SK-N-SH (cell line): ENCODE data around the gene PSMB2. TPM values are rescaled to one million over a fixed set of nuclear protein-coding genes. Genes with fewer than 3 reads are reported as not detected.

Experiments used
- CTCF ChIA-PET: fragments of 300-600, 350-600 bp; formaldehyde crosslinking; extraction: SDS; loops from one replicate; lab custom pipeline; 2021; lab: Yijun Ruan, JAX
- POLR2A ChIA-PET: fragments of 350-600 bp; sonication (Branson Sonifier 250); formaldehyde crosslinking; extraction: SDS; loops from one replicate; lab custom pipeline; 2020; ENCODE audit warnings: antibody characterized with exemption, inconsistent platforms; lab: Yijun Ruan, JAX
- DNase-seq: peaks from one replicate; pipeline ENCODE4 v3.0.0; 2012
- H2AFZ ChIP-seq: fragments of 200-600 bp; sonication (generic); 2 replicates; pipeline ENCODE4 v1.8.1; 2016; ENCODE audit warnings: antibody characterized with exemption, mild to moderate bottlenecking, low read depth
- H3F3A ChIP-seq: fragments of 200-600 bp; sonication (generic); replicated peaks from 2 replicates; pipeline ENCODE3; 2016; ENCODE audit warnings: antibody characterized with exemption, mild to moderate bottlenecking; ENCODE audit not compliant: insufficient read depth
- H3K27ac ChIP-seq, 2 experiments: fragments of 200-500 bp in 1 of 2; fragments of 200-600 bp in 1 of 2; sonication (Bioruptor generic) in 1 of 2; sonication (generic), shearing (Covaris generic) in 1 of 2; 2 replicates each; pipeline versions ENCODE4 v1.5.1 to v1.6.1; 2014 to 2016; ENCODE audit warnings: low read depth in 2 of 2, inconsistent platforms in 1 of 2, low read length in 1 of 2, mild to moderate bottlenecking in 1 of 2, mixed read lengths in 1 of 2
- H3K27me3 ChIP-seq: fragments of 200-600 bp; sonication (generic), shearing (Covaris generic); 2 replicates; pipeline ENCODE4 v1.6.1; 2016; ENCODE audit warnings: mixed run types; ENCODE audit not compliant: insufficient read depth
- H3K36me3 ChIP-seq, 2 experiments: fragments of 200-500 bp in 1 of 2; fragments of 200-600 bp in 1 of 2; sonication (Bioruptor generic) in 1 of 2; sonication (generic) in 1 of 2; replicated peaks in 1 of 2; 2 replicates each; pipeline versions ENCODE3 to v1.5.1; 2014 to 2016; ENCODE audit warnings: low read length in 1 of 2, mild to moderate bottlenecking in 1 of 2; ENCODE audit not compliant: insufficient read depth in 2 of 2, control insufficient read depth in 1 of 2
- H3K4me1 ChIP-seq, 2 experiments: fragments of 200-500 bp in 1 of 2; fragments of 200-600 bp in 1 of 2; sonication (Bioruptor generic) in 1 of 2; sonication (generic), shearing (Covaris generic) in 1 of 2; 2 replicates each; pipeline versions ENCODE4 v1.5.1 to v1.6.1; 2014 to 2016; ENCODE audit warnings: low read depth in 1 of 2, low read length in 1 of 2, mixed run types in 1 of 2; ENCODE audit not compliant: insufficient read depth in 2 of 2, control insufficient read depth in 1 of 2
- H3K4me2 ChIP-seq: fragments of 200-600 bp; sonication (generic), shearing (Covaris generic); 2 replicates; pipeline ENCODE4 v1.6.1; 2017; ENCODE audit warnings: mixed run types
- H3K4me3 ChIP-seq, 2 experiments: fragments of 200-500 bp in 1 of 2; fragments of 200-600 bp in 1 of 2; sonication (Bioruptor generic) in 1 of 2; sonication (generic), shearing (Covaris generic) in 1 of 2; 2 replicates each; pipeline versions ENCODE4 v1.5.1 to v1.8.1; 2014 to 2016; ENCODE audit warnings: low read depth in 2 of 2, inconsistent platforms in 1 of 2, low read length in 1 of 2, mild to moderate bottlenecking in 1 of 2, mixed read lengths in 1 of 2, moderate library complexity in 1 of 2
- H3K79me2 ChIP-seq: fragments of 200-600 bp; sonication (generic); 2 replicates; pipeline ENCODE4 v1.8.1; 2017; ENCODE audit warnings: mild to moderate bottlenecking; ENCODE audit not compliant: insufficient read depth
- H3K9ac ChIP-seq: fragments of 200-600 bp; sonication (generic); 2 replicates; pipeline ENCODE4 v1.6.1; 2017; ENCODE audit warnings: mixed run types
- H3K9me2 ChIP-seq: fragments of 200-600 bp; sonication (generic); 2 replicates; pipeline ENCODE4 v1.6.1; 2017; ENCODE audit warnings: mixed run types
- H3K9me3 ChIP-seq: fragments of 200-600 bp; sonication (generic); 2 replicates; pipeline ENCODE4 v1.6.1; 2017; ENCODE audit warnings: mixed run types, mild to moderate bottlenecking, moderate library complexity
- H4K20me1 ChIP-seq: fragments of 200-600 bp; sonication (generic); 2 replicates; pipeline ENCODE4 v1.6.1; 2017; ENCODE audit warnings: mild to moderate bottlenecking, mixed run types; ENCODE audit not compliant: insufficient read depth
- CHD2 ChIP-seq: fragments of 150-350 bp; IDR thresholded peaks from 2 replicates; pipeline ENCODE4 v1.6.1; 2018; ENCODE audit warnings: low read length; ENCODE audit not compliant: partially characterized antibody
- EP300 ChIP-seq, 2 experiments: IDR thresholded peaks; 2 replicates each; pipeline versions ENCODE4 v1.4.0 to v1.6.1; 2012; ENCODE audit warnings: borderline replicate concordance in 1 of 2, low read depth in 1 of 2, low read length in 1 of 2
- FOSL2 ChIP-seq: IDR thresholded peaks from 2 replicates; pipeline ENCODE4 v1.4.0; 2012; ENCODE audit warnings: low read depth, mild to moderate bottlenecking, moderate library complexity, borderline replicate concordance
- MEF2A ChIP-seq: IDR thresholded peaks from 2 replicates; pipeline ENCODE4 v1.4.0; 2012; ENCODE audit warnings: low read depth, borderline replicate concordance
- MXI1 ChIP-seq: IDR thresholded peaks from 2 replicates; pipeline ENCODE4 v1.6.1; 2012; ENCODE audit warnings: mild to moderate bottlenecking, low read depth, low read length, improper control_type of control experiment
- NRF1 ChIP-seq: IDR thresholded peaks from 2 replicates; pipeline ENCODE4 v1.6.1; 2012; ENCODE audit warnings: low read depth, mild to moderate bottlenecking, low read length
- RAD21 ChIP-seq: IDR thresholded peaks from 2 replicates; pipeline ENCODE4 v1.6.1; 2012; ENCODE audit warnings: mild to moderate bottlenecking, low read length
- RCOR1 ChIP-seq: fragments of 150-350 bp; IDR thresholded peaks from 2 replicates; pipeline ENCODE4 v1.6.1; 2017; ENCODE audit warnings: antibody characterized with exemption, low read length
- RFX5 ChIP-seq: IDR thresholded peaks from 2 replicates; pipeline ENCODE4 v1.6.1; 2012; ENCODE audit warnings: mild to moderate bottlenecking, improper control_type of control experiment, low read length
- SIN3A ChIP-seq: IDR thresholded peaks from 2 replicates; pipeline ENCODE4 v1.6.1; 2012; ENCODE audit warnings: low read depth, mild to moderate bottlenecking, low read length, moderate library complexity, borderline replicate concordance
- SMC3 ChIP-seq: IDR thresholded peaks from 2 replicates; pipeline ENCODE4 v1.6.1; 2012; ENCODE audit warnings: low read depth, low read length, improper control_type of control experiment
- TCF12 ChIP-seq: IDR thresholded peaks from 2 replicates; pipeline ENCODE4 v1.4.0; 2012
- WGBS: methylation state at CpG from one replicate; pipeline ENCODE4 v1.1.6; 2017; ENCODE audit warnings: low lambda C conversion rate; 5-methylcytosine and 5-hydroxymethylcytosine counted together
- polyA plus RNA-seq, 3 experiments: library from polyadenylated mRNA; depleted of rRNA; stranded (reverse); fragments of >200 nt; gene quantifications; 2 replicates each; pipeline ENCODE4 v1.2.3, GENCODE V29; 2012
- TF ChIP-seq, protein P1 (sequence below): fragments of 200-600 bp; sonication (generic); IDR thresholded peaks from 2 replicates; pipeline ENCODE4 v1.6.1; 2017; ENCODE audit warnings: antibody characterized with exemption, mild to moderate bottlenecking, moderate library complexity
- TF ChIP-seq, protein P2 (sequence below): IDR thresholded peaks from 2 replicates; pipeline ENCODE4 v1.4.0; 2012; ENCODE audit warnings: low read depth, borderline replicate concordance
- TF ChIP-seq, protein P3 (sequence below): IDR thresholded peaks from 2 replicates; pipeline ENCODE4 v1.6.1; 2012; ENCODE audit warnings: mild to moderate bottlenecking, low read depth, low read length, moderate library complexity
- TF ChIP-seq, protein P4 (sequence below): IDR thresholded peaks from 2 replicates; pipeline ENCODE4; 2012

The PSMB2 gene
- polyA plus RNA-seq, 1 of the 3 experiments (the other 2 are of a cell fraction): 83.5 TPM

DNA sequence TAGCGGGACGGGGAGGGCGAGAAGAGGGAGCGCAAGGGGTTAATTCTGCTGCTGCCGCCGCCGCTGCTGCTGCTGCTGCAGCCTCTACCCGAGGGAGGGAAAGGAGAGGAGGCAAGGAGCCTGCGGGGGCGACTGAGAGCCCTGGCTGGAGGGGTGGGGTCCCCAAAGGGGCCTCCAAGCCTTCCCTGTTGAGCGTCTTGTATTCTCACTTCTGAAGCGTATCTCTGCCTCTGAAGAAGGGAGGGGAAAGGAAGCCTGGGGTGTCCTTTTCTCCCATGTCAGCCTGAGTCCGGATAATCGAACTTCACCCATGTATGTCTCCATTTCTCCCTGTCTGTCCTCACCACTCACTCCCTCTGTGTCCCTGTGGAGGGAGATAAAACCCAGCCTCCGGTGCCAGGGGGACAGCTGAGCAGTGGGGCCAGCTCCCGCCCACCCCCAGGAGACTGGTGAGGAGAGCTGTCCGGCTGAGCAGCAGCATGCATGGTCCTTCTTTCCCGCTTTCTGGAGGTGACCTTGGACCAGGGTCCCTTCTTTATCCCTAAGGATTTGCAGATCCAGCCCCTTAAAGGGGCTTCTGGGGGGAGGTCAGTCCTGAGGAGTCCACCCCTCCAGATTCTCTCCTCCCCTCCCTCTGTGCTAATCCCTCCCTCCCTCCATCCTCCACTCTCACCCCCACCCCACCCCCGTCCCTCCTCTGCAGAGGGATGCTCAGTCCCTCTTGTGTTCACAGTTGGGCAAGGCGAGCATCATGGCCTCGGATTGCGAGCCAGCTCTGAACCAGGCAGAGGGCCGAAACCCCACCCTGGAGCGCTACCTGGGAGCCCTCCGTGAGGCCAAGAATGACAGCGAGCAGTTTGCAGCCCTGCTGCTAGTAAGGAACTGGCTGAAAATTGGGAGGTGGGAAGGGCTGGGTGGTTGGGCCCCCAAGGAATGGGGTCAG is 82.7 kb downstream of the PSMB2 start:
- peaks cover 6% of the 10 kb centered on the region; the same call in 1 of the 2 replicates for H4K20me1 ChIP-seq
- H3K4me2 ChIP-seq: peak overlapping the region; percentile 74
- H3K9me2 ChIP-seq: no peaks in the 10 kb centered on the region
- peaks cover 4 to 38% of the 10 kb centered on the region in 2 experiments; a peak in 3 of 4 replicates for H3K4me1 ChIP-seq
- peak; percentile 82 for DNase-seq
- no peak overlapping the region; the same call in 1 of the 2 replicates for H2AFZ ChIP-seq
- peaks cover 5 to 31% of the 10 kb centered on the region in 2 experiments for H3K36me3 ChIP-seq
- ChIA-PET CTCF (interaction anchor here (3.7 to 8.2 kb wide), 3 partner anchors 10 to 168 kb away, joined by 17 to 81 read pairs (median 20); no protein-coding TSS in a partner anchor), POLR2A (interaction anchor here (0.7 to 0.8 kb wide), 2 partner anchors 10 to 149 kb away, joined by 3 read pairs; no protein-coding TSS in a partner anchor)
- H3F3A ChIP-seq: peaks cover 12% of the 10 kb centered on the region
- H3K79me2 ChIP-seq: peaks cover 44% of the 10 kb centered on the region
- H3K27me3 ChIP-seq: no peaks in the 10 kb centered on the region
- peak overlapping the region; percentile 86 to 91; a peak in 3 of 4 replicates for H3K27ac ChIP-seq
- no peaks in the 10 kb centered on the region for H3K9me3 ChIP-seq
- H3K9ac ChIP-seq: peak overlapping the region; percentile 84
- peak overlapping the region; percentile 88 to 89 for H3K4me3 ChIP-seq
- 36% methylated on average over 21 of the region's 26 CpGs for WGBS
- TF ChIP-seq NRF1 (no peak), SIN3A (no peak), MEF2A (no peak), RAD21 (peak; percentile 11; the same call in 1 of the 2 replicates), MXI1 (no peak)

DNA sequence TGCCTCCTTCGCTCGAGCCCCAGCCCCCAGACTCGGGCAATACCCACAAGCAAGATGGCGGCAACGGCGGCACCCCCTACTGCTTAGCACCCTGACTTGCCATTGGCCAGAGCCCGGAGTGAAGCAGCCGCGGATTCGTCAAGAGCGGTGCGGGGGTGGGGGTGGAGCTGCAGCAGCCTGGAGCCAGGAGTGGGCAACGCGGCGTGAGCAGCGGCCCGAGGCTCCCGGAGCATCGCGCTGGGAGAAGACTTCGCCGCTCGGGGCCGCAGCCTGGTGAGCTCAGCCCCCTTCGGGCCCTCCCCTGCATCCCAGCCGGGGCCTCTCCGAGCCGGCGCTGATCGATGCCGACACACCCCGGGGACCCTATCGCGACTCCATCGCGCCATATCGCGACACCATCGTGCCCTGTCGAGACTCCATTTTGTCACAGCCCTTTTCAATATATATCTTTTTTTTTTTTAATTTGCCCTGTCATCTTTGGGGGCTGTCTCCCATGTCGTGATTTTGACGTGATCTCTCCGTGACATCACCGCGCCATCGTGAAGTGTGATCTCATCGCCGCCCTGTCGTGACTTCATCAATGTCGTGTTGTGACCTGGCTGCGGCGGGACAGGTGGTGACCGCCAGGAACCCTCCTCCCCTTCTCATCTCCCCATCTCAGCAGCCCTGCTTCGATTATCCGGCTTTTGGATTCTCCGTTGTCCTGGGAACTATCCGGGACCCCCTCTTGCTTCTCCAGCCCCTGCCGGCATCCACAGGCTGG is 83.5 kb downstream of the PSMB2 start, which contains the start of gene NCDN:
Gene NCDN, plus strand, starts transcription at position 189 of the 763 bp plus-strand sequence. Its CDS starts 392 bp downstream, at position 581.
- POLR2A ChIA-PET: interaction anchor here (0.6 to 1.4 kb wide), 7 partner anchors 11 to 365 kb away, joined by 3 to 4 read pairs (median 4); partner anchors contain the start of gene SFPQ
- Histone ChIP-seq H3K4me1 (peaks cover 4 to 41% of the 10 kb centered on the region in 2 experiments; a peak in 3 of 4 replicates), H3K4me3 (peak within 1 kb of the TSS; percentile 88 to 89), H3F3A (peaks cover 12% of the 10 kb centered on the region), H3K9ac (peak within 1 kb of the TSS; percentile 84), H3K79me2 (peaks cover 53% of the 10 kb centered on the region), H4K20me1 (peaks cover 6% of the 10 kb centered on the region; the same call in 1 of the 2 replicates), H3K9me3 (no peaks in the 10 kb centered on the region), H3K36me3 (peaks cover 11 to 29% of the 10 kb centered on the region in 2 experiments), H3K9me2 (no peaks in the 10 kb centered on the region), H3K27ac (peak within 1 kb of the TSS; percentile 91 to 99), H3K27me3 (no peaks in the 10 kb centered on the region), H2AFZ (peak within 1 kb of the TSS; percentile 77; the same call in 1 of the 2 replicates), H3K4me2 (peak within 1 kb of the TSS; percentile 74)
- peak; percentile 96 for DNase-seq
- 1% methylated on average over 30 of the region's 58 CpGs for WGBS
- CTCF ChIA-PET: interaction anchor here (0.6 to 8.2 kb wide), 6 partner anchors 11 to 106 kb away, joined by 3 to 81 read pairs (median 3); no protein-coding TSS in a partner anchor
- TF ChIP-seq RCOR1 (no peak), TCF12 (no peak), EP300 (IDR thresholded peaks at IDR 0.05; ENCODE audit: borderline replicate concordance in 1 of 2, low read depth in 1 of 2, low read length in 1 of 2) (no peak), MEF2A (no peak), SMC3 (no peak), CHD2 (peak; percentile 96), RFX5 (no peak), FOSL2 (no peak)
- TF ChIP-seq, protein P1, sequence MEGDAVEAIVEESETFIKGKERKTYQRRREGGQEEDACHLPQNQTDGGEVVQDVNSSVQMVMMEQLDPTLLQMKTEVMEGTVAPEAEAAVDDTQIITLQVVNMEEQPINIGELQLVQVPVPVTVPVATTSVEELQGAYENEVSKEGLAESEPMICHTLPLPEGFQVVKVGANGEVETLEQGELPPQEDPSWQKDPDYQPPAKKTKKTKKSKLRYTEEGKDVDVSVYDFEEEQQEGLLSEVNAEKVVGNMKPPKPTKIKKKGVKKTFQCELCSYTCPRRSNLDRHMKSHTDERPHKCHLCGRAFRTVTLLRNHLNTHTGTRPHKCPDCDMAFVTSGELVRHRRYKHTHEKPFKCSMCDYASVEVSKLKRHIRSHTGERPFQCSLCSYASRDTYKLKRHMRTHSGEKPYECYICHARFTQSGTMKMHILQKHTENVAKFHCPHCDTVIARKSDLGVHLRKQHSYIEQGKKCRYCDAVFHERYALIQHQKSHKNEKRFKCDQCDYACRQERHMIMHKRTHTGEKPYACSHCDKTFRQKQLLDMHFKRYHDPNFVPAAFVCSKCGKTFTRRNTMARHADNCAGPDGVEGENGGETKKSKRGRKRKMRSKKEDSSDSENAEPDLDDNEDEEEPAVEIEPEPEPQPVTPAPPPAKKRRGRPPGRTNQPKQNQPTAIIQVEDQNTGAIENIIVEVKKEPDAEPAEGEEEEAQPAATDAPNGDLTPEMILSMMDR: no peak
- TF ChIP-seq, protein P2, sequence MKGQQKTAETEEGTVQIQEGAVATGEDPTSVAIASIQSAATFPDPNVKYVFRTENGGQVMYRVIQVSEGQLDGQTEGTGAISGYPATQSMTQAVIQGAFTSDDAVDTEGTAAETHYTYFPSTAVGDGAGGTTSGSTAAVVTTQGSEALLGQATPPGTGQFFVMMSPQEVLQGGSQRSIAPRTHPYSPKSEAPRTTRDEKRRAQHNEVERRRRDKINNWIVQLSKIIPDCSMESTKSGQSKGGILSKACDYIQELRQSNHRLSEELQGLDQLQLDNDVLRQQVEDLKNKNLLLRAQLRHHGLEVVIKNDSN: no peak
- TF ChIP-seq, protein P3, sequence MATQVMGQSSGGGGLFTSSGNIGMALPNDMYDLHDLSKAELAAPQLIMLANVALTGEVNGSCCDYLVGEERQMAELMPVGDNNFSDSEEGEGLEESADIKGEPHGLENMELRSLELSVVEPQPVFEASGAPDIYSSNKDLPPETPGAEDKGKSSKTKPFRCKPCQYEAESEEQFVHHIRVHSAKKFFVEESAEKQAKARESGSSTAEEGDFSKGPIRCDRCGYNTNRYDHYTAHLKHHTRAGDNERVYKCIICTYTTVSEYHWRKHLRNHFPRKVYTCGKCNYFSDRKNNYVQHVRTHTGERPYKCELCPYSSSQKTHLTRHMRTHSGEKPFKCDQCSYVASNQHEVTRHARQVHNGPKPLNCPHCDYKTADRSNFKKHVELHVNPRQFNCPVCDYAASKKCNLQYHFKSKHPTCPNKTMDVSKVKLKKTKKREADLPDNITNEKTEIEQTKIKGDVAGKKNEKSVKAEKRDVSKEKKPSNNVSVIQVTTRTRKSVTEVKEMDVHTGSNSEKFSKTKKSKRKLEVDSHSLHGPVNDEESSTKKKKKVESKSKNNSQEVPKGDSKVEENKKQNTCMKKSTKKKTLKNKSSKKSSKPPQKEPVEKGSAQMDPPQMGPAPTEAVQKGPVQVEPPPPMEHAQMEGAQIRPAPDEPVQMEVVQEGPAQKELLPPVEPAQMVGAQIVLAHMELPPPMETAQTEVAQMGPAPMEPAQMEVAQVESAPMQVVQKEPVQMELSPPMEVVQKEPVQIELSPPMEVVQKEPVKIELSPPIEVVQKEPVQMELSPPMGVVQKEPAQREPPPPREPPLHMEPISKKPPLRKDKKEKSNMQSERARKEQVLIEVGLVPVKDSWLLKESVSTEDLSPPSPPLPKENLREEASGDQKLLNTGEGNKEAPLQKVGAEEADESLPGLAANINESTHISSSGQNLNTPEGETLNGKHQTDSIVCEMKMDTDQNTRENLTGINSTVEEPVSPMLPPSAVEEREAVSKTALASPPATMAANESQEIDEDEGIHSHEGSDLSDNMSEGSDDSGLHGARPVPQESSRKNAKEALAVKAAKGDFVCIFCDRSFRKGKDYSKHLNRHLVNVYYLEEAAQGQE: no peak
- TF ChIP-seq, protein P4, sequence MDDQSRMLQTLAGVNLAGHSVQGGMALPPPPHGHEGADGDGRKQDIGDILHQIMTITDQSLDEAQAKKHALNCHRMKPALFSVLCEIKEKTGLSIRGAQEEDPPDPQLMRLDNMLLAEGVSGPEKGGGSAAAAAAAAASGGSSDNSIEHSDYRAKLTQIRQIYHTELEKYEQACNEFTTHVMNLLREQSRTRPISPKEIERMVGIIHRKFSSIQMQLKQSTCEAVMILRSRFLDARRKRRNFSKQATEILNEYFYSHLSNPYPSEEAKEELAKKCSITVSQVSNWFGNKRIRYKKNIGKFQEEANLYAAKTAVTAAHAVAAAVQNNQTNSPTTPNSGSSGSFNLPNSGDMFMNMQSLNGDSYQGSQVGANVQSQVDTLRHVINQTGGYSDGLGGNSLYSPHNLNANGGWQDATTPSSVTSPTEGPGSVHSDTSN: no peak
